GM23338 (cell line): ENCODE data around the gene ZSCAN4. TPM values are rescaled to one million over a fixed set of nuclear protein-coding genes. Genes with fewer than 3 reads are reported as not detected.
A peak's percentile ranks its signal among the peaks of the same experiment; 100 is the strongest.

Source experiments
- ATAC-seq: fragments of 200-7000 bp; cut with Tn5 transposase; 3 replicates; pipeline ENCODE4 v1.9.1; 2020
- DNase-seq: peaks from one replicate; pipeline ENCODE4 v3.0.0-alpha.2; 2015; ENCODE audit warnings: low spot score
- H2AFZ ChIP-seq: fragments of 200-600 bp; sonication (generic); 2 replicates; pipeline ENCODE4 v1.8.0; 2016; ENCODE audit warnings: antibody characterized with exemption, mild to moderate bottlenecking, moderate library complexity
- H3F3A ChIP-seq: fragments of 200-600 bp; sonication (generic); replicated peaks from 2 replicates; pipeline ENCODE4 v1.8.0; 2017; ENCODE audit warnings: antibody characterized with exemption, mixed run types, low read depth
- H3K27ac ChIP-seq: fragments of 200-600 bp; sonication (generic); 2 replicates; pipeline ENCODE4 v1.6.1; 2016; ENCODE audit warnings: low read depth
- H3K27me3 ChIP-seq: fragments of 200-600 bp; sonication (generic); 2 replicates; pipeline ENCODE4 v1.8.0; 2016; ENCODE audit warnings: mild to moderate bottlenecking, mixed run types, moderate library complexity; ENCODE audit not compliant: insufficient read depth
- H3K36me3 ChIP-seq: fragments of 200-600 bp; sonication (generic); 2 replicates; pipeline ENCODE4 v1.8.0; 2016; ENCODE audit warnings: mild to moderate bottlenecking; ENCODE audit not compliant: insufficient read depth
- H3K4me1 ChIP-seq: fragments of 200-600 bp; sonication (generic); 2 replicates; pipeline ENCODE4 v1.8.0; 2016; ENCODE audit warnings: mild to moderate bottlenecking, moderate library complexity; ENCODE audit not compliant: insufficient read depth
- H3K4me2 ChIP-seq: fragments of 200-600 bp; sonication (generic); 2 replicates; pipeline ENCODE4 v1.7.1; 2017; ENCODE audit warnings: mixed run types
- H3K4me3 ChIP-seq: fragments of 200-600 bp; sonication (generic); 2 replicates; pipeline ENCODE4 v1.6.1; 2016; ENCODE audit warnings: mixed run types
- H3K79me2 ChIP-seq: fragments of 200-600 bp; sonication (generic); replicated peaks from 2 replicates; pipeline ENCODE4 v1.8.0; 2017; ENCODE audit warnings: mild to moderate bottlenecking; ENCODE audit not compliant: insufficient read depth
- H3K9me2 ChIP-seq: fragments of 200-600 bp; sonication (generic); 2 replicates; pipeline ENCODE4 v1.8.0; 2017; ENCODE audit not compliant: insufficient read depth
- H4K20me1 ChIP-seq: fragments of 200-600 bp; sonication (generic); replicated peaks from 2 replicates; pipeline ENCODE4 v1.8.0; 2017; ENCODE audit warnings: mild to moderate bottlenecking; ENCODE audit not compliant: insufficient read depth
- H3K27ac Mint-ChIP-seq: 2 replicates; pipeline ENCODE4 v1.8.0; 2020; ENCODE audit warnings: inconsistent platforms, mild to moderate bottlenecking, moderate library complexity, mixed read lengths
- H3K27me3 Mint-ChIP-seq: 3 replicates; pipeline ENCODE4 v1.8.0; 2022; ENCODE audit warnings: low read depth, mild to moderate bottlenecking, moderate library complexity, mixed read lengths, inconsistent platforms; ENCODE audit not compliant: insufficient read depth, poor library complexity
- H3K36me3 Mint-ChIP-seq: 3 replicates; pipeline ENCODE4 v1.8.0; 2021; ENCODE audit warnings: low read depth, mild to moderate bottlenecking, inconsistent platforms, moderate library complexity, mixed read lengths
- H3K4me1 Mint-ChIP-seq: 3 replicates; pipeline ENCODE4 v1.8.0; 2020; ENCODE audit warnings: mild to moderate bottlenecking, inconsistent platforms, mixed read lengths
- H3K4me3 Mint-ChIP-seq: 3 replicates; pipeline ENCODE4 v1.8.0; 2021; ENCODE audit warnings: moderate library complexity, mild to moderate bottlenecking, inconsistent platforms, mixed read lengths
- H3K9me3 Mint-ChIP-seq: 3 replicates; pipeline ENCODE4 v1.8.0; 2020; ENCODE audit warnings: moderate library complexity, mild to moderate bottlenecking, inconsistent platforms, mixed read lengths
- CREB1 ChIP-seq: fragments of 250-450 bp; sonication (Bioruptor Pico); IDR thresholded peaks from 2 replicates; pipeline ENCODE4 v1.5.0; 2020; ENCODE audit warnings: low read depth, mild to moderate bottlenecking, moderate library complexity
- EZH2 ChIP-seq: fragments of 200-600 bp; sonication (generic); IDR thresholded peaks from one replicate; pipeline ENCODE4 v1.8.0; 2017; ENCODE audit warnings: antibody characterized with exemption, mild to moderate bottlenecking, low read depth; ENCODE audit not compliant: unreplicated experiment
- EZH2phosphoT487 ChIP-seq: fragments of 200-600 bp; sonication (generic); IDR thresholded peaks from one replicate; pipeline ENCODE4 v1.8.1; 2018; ENCODE audit warnings: antibody characterized with exemption; ENCODE audit not compliant: unreplicated experiment
- JUNB ChIP-seq: IDR thresholded peaks from one replicate; pipeline ENCODE4 v1.6.1; 2016; ENCODE audit warnings: antibody characterized with exemption; ENCODE audit not compliant: unreplicated experiment
- POLR2AphosphoS5 ChIP-seq: IDR thresholded peaks from 2 replicates; pipeline ENCODE4 v1.6.1; 2016; ENCODE audit warnings: antibody characterized with exemption, low read depth
- STAT1 ChIP-seq: IDR thresholded peaks from one replicate; pipeline ENCODE4 v1.6.1; 2016; ENCODE audit warnings: antibody characterized with exemption; ENCODE audit not compliant: unreplicated experiment
- ZNF114 ChIP-seq: fragments of 250-450 bp; sonication (Bioruptor Pico); IDR thresholded peaks from 2 replicates; pipeline ENCODE4 v1.5.0; 2020; ENCODE audit warnings: mild to moderate bottlenecking, moderate library complexity
- polyA plus RNA-seq: library from polyadenylated mRNA; unstranded; fragments of >200 nt; fragmentation: Nextera tagmentation; extraction: Ambion mirVana; gene quantifications from 2 replicates; pipeline ENCODE4 v1.2.1, GENCODE V29; 2016
- total RNA-seq: library from RNA; depleted of rRNA; stranded (reverse); fragments of >200 nt; shearing (Covaris generic); gene quantifications from 2 replicates; pipeline ENCODE4 v1.2.3, GENCODE V29; 2014
- TF ChIP-seq, protein P1 (sequence below), 2 experiments: fragments of 200-600 bp in 1 of 2; sonication (generic) in 1 of 2; conservative IDR thresholded peaks; 2 replicates each; pipeline versions ENCODE4 v1.5.1 to v1.6.1; 2016 to 2017; ENCODE audit warnings: antibody characterized with exemption in 2 of 2, low read depth in 2 of 2, mild to moderate bottlenecking in 2 of 2, moderate library complexity in 1 of 2
- TF ChIP-seq, protein P2 (sequence below): IDR thresholded peaks from one replicate; pipeline ENCODE4 v1.6.1; 2018; ENCODE audit warnings: antibody characterized with exemption; ENCODE audit not compliant: unreplicated experiment
- TF ChIP-seq, protein P3 (sequence below): fragments of 250-450 bp; sonication (Bioruptor Pico); IDR thresholded peaks from 2 replicates; pipeline ENCODE4 v1.5.0; 2020; ENCODE audit warnings: mild to moderate bottlenecking, moderate library complexity

The ZSCAN4 gene
- total and polyA plus RNA-seq, 2 experiments from 2014 or later: not detected

DNA sequence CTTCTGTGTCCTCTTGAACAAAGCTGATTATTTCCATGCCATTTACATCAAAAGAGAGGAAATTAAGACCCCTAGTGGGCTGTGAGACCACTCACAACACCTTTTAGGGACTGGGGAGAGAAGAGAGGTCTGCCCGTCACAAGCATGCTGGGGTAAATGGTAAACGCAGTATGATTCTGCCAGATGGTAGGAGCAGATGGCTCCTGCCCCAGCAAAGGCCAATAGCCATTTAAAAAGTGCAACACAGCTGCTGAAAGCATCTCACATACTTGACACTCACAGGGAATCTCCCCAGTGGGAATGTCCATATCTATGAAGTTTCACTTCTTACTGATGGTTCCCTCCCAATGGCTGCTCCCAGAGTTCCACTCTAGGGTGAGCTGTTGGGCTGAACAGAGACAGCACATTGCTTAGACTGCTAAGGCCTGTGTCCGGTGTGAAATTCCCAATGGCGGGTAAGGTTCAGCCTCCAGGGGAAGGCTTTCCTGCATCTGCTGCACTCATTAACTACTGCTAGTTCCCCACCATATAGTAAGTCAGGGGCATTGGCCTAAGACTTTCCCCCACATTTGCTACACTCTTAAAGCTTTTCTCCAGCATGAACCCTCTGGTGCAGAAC is 51.3 kb downstream of the ZSCAN4 start:
- Mint-ChIP-seq H3K27me3 (no peaks in the 10 kb centered on the region), H3K9me3 (peaks cover 12% of the 10 kb centered on the region; the same call in 2 of the 3 replicates), H3K4me3 (no peak overlapping the region), H3K4me1 (peaks cover 12% of the 10 kb centered on the region), H3K36me3 (peaks cover 47% of the 10 kb centered on the region), H3K27ac (no peak overlapping the region)
- Histone ChIP-seq H3K4me1 (no peaks in the 10 kb centered on the region), H3K79me2 (no peaks in the 10 kb centered on the region), H2AFZ (no peak overlapping the region), H3F3A (no peaks in the 10 kb centered on the region), H3K27ac (no peak overlapping the region), H3K4me3 (no peak overlapping the region), H3K27me3 (no peaks in the 10 kb centered on the region), H3K36me3 (peaks cover 12% of the 10 kb centered on the region; the same call in 1 of the 2 replicates), H3K9me2 (0 out of 2 replicates have a peak, but pooled peaks cover 2% of the 10 kb centered on the region), H4K20me1 (no peaks in the 10 kb centered on the region), H3K4me2 (0 out of 2 replicates have a peak overlapping the region, but pooled peaks have one; percentile 45)
- ATAC-seq: peak; percentile 44
- no peak for DNase-seq
- TF ChIP-seq, protein P1, sequence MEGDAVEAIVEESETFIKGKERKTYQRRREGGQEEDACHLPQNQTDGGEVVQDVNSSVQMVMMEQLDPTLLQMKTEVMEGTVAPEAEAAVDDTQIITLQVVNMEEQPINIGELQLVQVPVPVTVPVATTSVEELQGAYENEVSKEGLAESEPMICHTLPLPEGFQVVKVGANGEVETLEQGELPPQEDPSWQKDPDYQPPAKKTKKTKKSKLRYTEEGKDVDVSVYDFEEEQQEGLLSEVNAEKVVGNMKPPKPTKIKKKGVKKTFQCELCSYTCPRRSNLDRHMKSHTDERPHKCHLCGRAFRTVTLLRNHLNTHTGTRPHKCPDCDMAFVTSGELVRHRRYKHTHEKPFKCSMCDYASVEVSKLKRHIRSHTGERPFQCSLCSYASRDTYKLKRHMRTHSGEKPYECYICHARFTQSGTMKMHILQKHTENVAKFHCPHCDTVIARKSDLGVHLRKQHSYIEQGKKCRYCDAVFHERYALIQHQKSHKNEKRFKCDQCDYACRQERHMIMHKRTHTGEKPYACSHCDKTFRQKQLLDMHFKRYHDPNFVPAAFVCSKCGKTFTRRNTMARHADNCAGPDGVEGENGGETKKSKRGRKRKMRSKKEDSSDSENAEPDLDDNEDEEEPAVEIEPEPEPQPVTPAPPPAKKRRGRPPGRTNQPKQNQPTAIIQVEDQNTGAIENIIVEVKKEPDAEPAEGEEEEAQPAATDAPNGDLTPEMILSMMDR (conservative IDR thresholded peaks at IDR 0.05; ENCODE audit: low read depth in 2 of 2): no peak; a peak in 1 of 4 replicates
- no peak for TF ChIP-seq EZH2
- no peak for TF ChIP-seq ZNF114
- TF ChIP-seq CREB1 (CRISPR knock-in tag): no peak
- TF ChIP-seq, protein P2, sequence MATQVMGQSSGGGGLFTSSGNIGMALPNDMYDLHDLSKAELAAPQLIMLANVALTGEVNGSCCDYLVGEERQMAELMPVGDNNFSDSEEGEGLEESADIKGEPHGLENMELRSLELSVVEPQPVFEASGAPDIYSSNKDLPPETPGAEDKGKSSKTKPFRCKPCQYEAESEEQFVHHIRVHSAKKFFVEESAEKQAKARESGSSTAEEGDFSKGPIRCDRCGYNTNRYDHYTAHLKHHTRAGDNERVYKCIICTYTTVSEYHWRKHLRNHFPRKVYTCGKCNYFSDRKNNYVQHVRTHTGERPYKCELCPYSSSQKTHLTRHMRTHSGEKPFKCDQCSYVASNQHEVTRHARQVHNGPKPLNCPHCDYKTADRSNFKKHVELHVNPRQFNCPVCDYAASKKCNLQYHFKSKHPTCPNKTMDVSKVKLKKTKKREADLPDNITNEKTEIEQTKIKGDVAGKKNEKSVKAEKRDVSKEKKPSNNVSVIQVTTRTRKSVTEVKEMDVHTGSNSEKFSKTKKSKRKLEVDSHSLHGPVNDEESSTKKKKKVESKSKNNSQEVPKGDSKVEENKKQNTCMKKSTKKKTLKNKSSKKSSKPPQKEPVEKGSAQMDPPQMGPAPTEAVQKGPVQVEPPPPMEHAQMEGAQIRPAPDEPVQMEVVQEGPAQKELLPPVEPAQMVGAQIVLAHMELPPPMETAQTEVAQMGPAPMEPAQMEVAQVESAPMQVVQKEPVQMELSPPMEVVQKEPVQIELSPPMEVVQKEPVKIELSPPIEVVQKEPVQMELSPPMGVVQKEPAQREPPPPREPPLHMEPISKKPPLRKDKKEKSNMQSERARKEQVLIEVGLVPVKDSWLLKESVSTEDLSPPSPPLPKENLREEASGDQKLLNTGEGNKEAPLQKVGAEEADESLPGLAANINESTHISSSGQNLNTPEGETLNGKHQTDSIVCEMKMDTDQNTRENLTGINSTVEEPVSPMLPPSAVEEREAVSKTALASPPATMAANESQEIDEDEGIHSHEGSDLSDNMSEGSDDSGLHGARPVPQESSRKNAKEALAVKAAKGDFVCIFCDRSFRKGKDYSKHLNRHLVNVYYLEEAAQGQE: no peak
- TF ChIP-seq STAT1: no peak
- TF ChIP-seq JUNB: no peak
- TF ChIP-seq POLR2AphosphoS5: no peak
- TF ChIP-seq EZH2phosphoT487: no peak
- TF ChIP-seq, protein P3, sequence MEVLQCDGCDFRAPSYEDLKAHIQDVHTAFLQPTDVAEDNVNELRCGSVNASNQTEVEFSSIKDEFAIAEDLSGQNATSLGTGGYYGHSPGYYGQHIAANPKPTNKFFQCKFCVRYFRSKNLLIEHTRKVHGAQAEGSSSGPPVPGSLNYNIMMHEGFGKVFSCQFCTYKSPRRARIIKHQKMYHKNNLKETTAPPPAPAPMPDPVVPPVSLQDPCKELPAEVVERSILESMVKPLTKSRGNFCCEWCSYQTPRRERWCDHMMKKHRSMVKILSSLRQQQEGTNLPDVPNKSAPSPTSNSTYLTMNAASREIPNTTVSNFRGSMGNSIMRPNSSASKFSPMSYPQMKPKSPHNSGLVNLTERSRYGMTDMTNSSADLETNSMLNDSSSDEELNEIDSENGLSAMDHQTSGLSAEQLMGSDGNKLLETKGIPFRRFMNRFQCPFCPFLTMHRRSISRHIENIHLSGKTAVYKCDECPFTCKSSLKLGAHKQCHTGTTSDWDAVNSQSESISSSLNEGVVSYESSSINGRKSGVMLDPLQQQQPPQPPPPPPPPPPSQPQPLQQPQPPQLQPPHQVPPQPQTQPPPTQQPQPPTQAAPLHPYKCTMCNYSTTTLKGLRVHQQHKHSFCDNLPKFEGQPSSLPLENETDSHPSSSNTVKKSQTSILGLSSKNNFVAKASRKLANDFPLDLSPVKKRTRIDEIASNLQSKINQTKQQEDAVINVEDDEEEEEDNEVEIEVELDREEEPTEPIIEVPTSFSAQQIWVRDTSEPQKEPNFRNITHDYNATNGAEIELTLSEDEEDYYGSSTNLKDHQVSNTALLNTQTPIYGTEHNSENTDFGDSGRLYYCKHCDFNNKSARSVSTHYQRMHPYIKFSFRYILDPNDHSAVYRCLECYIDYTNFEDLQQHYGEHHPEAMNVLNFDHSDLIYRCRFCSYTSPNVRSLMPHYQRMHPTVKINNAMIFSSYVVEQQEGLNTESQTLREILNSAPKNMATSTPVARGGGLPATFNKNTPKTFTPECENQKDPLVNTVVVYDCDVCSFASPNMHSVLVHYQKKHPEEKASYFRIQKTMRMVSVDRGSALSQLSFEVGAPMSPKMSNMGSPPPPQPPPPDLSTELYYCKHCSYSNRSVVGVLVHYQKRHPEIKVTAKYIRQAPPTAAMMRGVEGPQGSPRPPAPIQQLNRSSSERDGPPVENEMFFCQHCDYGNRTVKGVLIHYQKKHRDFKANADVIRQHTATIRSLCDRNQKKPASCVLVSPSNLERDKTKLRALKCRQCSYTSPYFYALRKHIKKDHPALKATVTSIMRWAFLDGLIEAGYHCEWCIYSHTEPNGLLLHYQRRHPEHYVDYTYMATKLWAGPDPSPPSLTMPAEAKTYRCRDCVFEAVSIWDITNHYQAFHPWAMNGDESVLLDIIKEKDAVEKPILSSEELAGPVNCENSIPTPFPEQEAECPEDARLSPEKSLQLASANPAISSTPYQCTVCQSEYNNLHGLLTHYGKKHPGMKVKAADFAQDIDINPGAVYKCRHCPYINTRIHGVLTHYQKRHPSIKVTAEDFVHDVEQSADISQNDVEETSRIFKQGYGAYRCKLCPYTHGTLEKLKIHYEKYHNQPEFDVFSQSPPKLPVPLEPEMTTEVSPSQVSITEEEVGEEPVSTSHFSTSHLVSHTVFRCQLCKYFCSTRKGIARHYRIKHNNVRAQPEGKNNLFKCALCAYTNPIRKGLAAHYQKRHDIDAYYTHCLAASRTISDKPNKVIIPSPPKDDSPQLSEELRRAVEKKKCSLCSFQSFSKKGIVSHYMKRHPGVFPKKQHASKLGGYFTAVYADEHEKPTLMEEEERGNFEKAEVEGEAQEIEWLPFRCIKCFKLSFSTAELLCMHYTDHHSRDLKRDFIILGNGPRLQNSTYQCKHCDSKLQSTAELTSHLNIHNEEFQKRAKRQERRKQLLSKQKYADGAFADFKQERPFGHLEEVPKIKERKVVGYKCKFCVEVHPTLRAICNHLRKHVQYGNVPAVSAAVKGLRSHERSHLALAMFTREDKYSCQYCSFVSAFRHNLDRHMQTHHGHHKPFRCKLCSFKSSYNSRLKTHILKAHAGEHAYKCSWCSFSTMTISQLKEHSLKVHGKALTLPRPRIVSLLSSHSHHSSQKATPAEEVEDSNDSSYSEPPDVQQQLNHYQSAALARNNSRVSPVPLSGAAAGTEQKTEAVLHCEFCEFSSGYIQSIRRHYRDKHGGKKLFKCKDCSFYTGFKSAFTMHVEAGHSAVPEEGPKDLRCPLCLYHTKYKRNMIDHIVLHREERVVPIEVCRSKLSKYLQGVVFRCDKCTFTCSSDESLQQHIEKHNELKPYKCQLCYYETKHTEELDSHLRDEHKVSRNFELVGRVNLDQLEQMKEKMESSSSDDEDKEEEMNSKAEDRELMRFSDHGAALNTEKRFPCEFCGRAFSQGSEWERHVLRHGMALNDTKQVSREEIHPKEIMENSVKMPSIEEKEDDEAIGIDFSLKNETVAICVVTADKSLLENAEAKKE (CRISPR knock-in tag): no peak
